Measurements from ENCODE around the gene GNS.

DNA sequence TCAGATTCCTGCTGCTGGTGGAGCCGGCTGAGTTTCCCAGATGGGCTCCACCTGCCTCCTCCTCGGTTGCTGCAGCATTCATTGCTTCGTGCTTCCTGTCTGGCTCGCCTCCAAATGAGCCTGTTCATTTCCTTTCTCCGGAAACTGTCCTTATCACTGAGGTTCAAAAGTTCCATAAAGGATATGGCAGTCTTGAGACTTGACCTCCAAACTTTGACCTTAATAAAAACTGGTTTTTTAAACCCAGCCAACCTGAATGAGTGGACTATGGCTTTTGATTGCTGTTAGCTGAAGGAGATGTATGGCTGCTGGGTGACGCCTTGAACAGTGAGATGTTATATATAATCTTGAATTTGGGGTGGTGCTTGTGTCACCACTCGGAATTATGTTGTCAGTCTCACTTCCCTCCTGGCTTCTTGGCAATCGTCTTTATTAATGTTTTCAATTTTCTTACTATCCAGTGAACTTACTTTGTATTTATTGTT, 86.2 kb downstream of the GNS start:
- no peak for TF ChIP-seq POLR2A (IDR thresholded peaks at IDR 0.05; ENCODE audit: low read length)
- TF ChIP-seq CEBPB (IDR thresholded peaks at IDR 0.05): no peak
- TF ChIP-seq MAFK (IDR thresholded peaks at IDR 0.05; ENCODE audit: partially characterized antibody): no peak
- TF ChIP-seq USF2 (IDR thresholded peaks at IDR 0.05): no peak
- no peak for TF ChIP-seq RAD21 (conservative IDR thresholded peaks at IDR 0.05 in 1 of 2, IDR thresholded peaks at IDR 0.05 in 1 of 2)
- no peak for TF ChIP-seq KDM5A (IDR thresholded peaks at IDR 0.05)

Data from A549 (cell line).